ENCODE data around the gene UBE2E1. TPM values are rescaled to one million over a fixed set of nuclear protein-coding genes. Genes with fewer than 3 reads are reported as not detected.

The UBE2E1 gene
- total RNA-seq, 1 donor from 2014 or later: 66.2 TPM

- DNase-seq (ENCODE audit: low spot score): no peak
Measured at GRCh38 chr3:23795096-23795495, 10.7 kb upstream of the UBE2E1 start.

- peak; percentile 17 for DNase-seq (ENCODE audit: low spot score)
Measured at GRCh38 chr3:23796518-23796917, 9.2 kb upstream of the UBE2E1 start.

- DNase-seq (ENCODE audit: low spot score): no peak
Measured at GRCh38 chr3:23797491-23797890, 8.3 kb upstream of the UBE2E1 start.

GRCh38 chr3:23798456-23798855 lies 7.3 kb upstream of the UBE2E1 start:
- no peak for DNase-seq (ENCODE audit: low spot score)

GRCh38 chr3:23798876-23799275 lies 6.9 kb upstream of the UBE2E1 start:
- no peak for DNase-seq (ENCODE audit: low spot score)

- DNase-seq (ENCODE audit: low spot score): no peak
Measured at GRCh38 chr3:23800731-23801130, 5.0 kb upstream of the UBE2E1 start.

GRCh38 chr3:23804441-23805209 lies 1.1 kb upstream of the UBE2E1 start:
- no peak for DNase-seq (ENCODE audit: low spot score)

- DNase-seq (ENCODE audit: low spot score): no peak
Measured at GRCh38 chr3:23805210-23805632, 534 bp upstream of the UBE2E1 start.

GRCh38 chr3:23806534-23807423 lies 1.0 kb downstream of the UBE2E1 start:
- DNase-seq (ENCODE audit: low spot score): no peak

GRCh38 chr3:23807424-23808015 lies 1.8 kb downstream of the UBE2E1 start:
- DNase-seq (ENCODE audit: low spot score): no peak

GRCh38 chr3:23808525-23808924 lies 2.8 kb downstream of the UBE2E1 start:
- no peak for DNase-seq (ENCODE audit: low spot score)

- no peak for DNase-seq (ENCODE audit: low spot score)
Measured at GRCh38 chr3:23809294-23809693, 3.5 kb downstream of the UBE2E1 start.

GRCh38 chr3:23809840-23810342 lies 4.1 kb downstream of the UBE2E1 start:
- DNase-seq (ENCODE audit: low spot score): no peak

- no peak for DNase-seq (ENCODE audit: low spot score)
Measured at GRCh38 chr3:23810343-23811184, 4.8 kb downstream of the UBE2E1 start.

GRCh38 chr3:23811185-23811527 lies 5.4 kb downstream of the UBE2E1 start:
- DNase-seq (ENCODE audit: low spot score): no peak

- DNase-seq (ENCODE audit: low spot score): no peak
Measured at GRCh38 chr3:23811919-23812318, 6.2 kb downstream of the UBE2E1 start.

GRCh38 chr3:23815879-23816278 lies 10.1 kb downstream of the UBE2E1 start:
- DNase-seq (ENCODE audit: low spot score): no peak

- no peak for DNase-seq (ENCODE audit: low spot score)
Measured at GRCh38 chr3:23816721-23817120, 11.0 kb downstream of the UBE2E1 start.

- DNase-seq (ENCODE audit: low spot score): no peak
Measured at GRCh38 chr3:23817508-23818223, 11.9 kb downstream of the UBE2E1 start.

- DNase-seq (ENCODE audit: low spot score): no peak
Measured at GRCh38 chr3:23819599-23820360, 14.0 kb downstream of the UBE2E1 start.

All from mucosa of gallbladder (tissue), 1 donor.